Trophoblast cell (in vitro differentiated cells and primary cell): ENCODE measurements around the gene BCAT1.
A peak's percentile ranks its signal among the peaks of the same experiment; 100 is the strongest.

Experiments used
- DNase-seq, 2 donors: peaks; one replicate each; pipeline ENCODE4 v3.0.0-alpha.2; 2016
- H2AFZ ChIP-seq: 2 replicates; pipeline ENCODE4 v1.6.1; 2013; ENCODE audit warnings: low read length, moderate library complexity, mild to moderate bottlenecking; ENCODE audit not compliant: insufficient read depth, poor library complexity
- H2AK5ac ChIP-seq: 2 replicates; pipeline ENCODE4 v1.6.1; 2013; ENCODE audit warnings: mild to moderate bottlenecking, low read length
- H2BK120ac ChIP-seq: 2 replicates; pipeline ENCODE4 v1.6.1; 2013; ENCODE audit warnings: low read length, mild to moderate bottlenecking, moderate library complexity; ENCODE audit not compliant: insufficient read depth, poor library complexity
- H2BK12ac ChIP-seq: 2 replicates; pipeline ENCODE4 v1.6.1; 2013; ENCODE audit warnings: mild to moderate bottlenecking, low read length, moderate library complexity
- H2BK5ac ChIP-seq: 2 replicates; pipeline ENCODE4 v1.6.1; 2013; ENCODE audit warnings: low read length, low read depth, moderate library complexity, mild to moderate bottlenecking; ENCODE audit not compliant: poor library complexity
- H3K14ac ChIP-seq: 2 replicates; pipeline ENCODE4 v1.6.1; 2013; ENCODE audit warnings: mild to moderate bottlenecking, low read length
- H3K18ac ChIP-seq: 2 replicates; pipeline ENCODE4 v1.6.1; 2013; ENCODE audit warnings: mild to moderate bottlenecking, low read length
- H3K23ac ChIP-seq: 2 replicates; pipeline ENCODE4 v1.6.1; 2013; ENCODE audit warnings: low read length
- H3K27ac ChIP-seq: 2 replicates; pipeline ENCODE4 v1.5.1; 2013; ENCODE audit warnings: low read depth, mild to moderate bottlenecking, inconsistent platforms, low read length, moderate library complexity
- H3K27me3 ChIP-seq: 2 replicates; pipeline ENCODE4 v1.6.1; 2013; ENCODE audit warnings: inconsistent platforms, mild to moderate bottlenecking, low read length, moderate library complexity; ENCODE audit not compliant: insufficient read depth
- H3K36me3 ChIP-seq, 2 experiments: 1 replicate in 1 of 2; 2 replicates in 1 of 2; pipeline ENCODE4 v1.6.1; 2013; ENCODE audit warnings: low read length in 2 of 2, mild to moderate bottlenecking in 2 of 2, moderate library complexity in 1 of 2; ENCODE audit not compliant: insufficient read depth in 2 of 2, control insufficient read depth in 1 of 2
- H3K4ac ChIP-seq: 2 replicates; pipeline ENCODE4 v1.6.1; 2013; ENCODE audit warnings: low read depth, mild to moderate bottlenecking, low read length, moderate library complexity
- H3K4me1 ChIP-seq, 2 experiments: 1 replicate in 1 of 2; 2 replicates in 1 of 2; pipeline ENCODE4 v1.6.1; 2013; ENCODE audit warnings: low read length in 2 of 2, mild to moderate bottlenecking in 2 of 2, moderate library complexity in 1 of 2; ENCODE audit not compliant: insufficient read depth in 2 of 2, control insufficient read depth in 1 of 2
- H3K4me2 ChIP-seq: 2 replicates; pipeline ENCODE4 v1.6.1; 2013; ENCODE audit warnings: inconsistent platforms, mild to moderate bottlenecking, low read length, moderate library complexity
- H3K4me3 ChIP-seq: 2 replicates; pipeline ENCODE4 v1.5.1; 2013; ENCODE audit warnings: mild to moderate bottlenecking, low read depth, low read length, inconsistent platforms
- H3K79me1 ChIP-seq: one replicate; pipeline ENCODE4 v1.6.1; 2013; ENCODE audit warnings: low read length
- H3K79me2 ChIP-seq: 2 replicates; pipeline ENCODE4 v1.6.1; 2013; ENCODE audit warnings: low read length, mild to moderate bottlenecking; ENCODE audit not compliant: control insufficient read depth, insufficient read depth, poor library complexity
- H3K9ac ChIP-seq: 2 replicates; pipeline ENCODE4 v1.6.1; 2013; ENCODE audit warnings: mild to moderate bottlenecking, low read length
- H3K9me3 ChIP-seq: 2 replicates; pipeline ENCODE4 v1.6.1; 2013; ENCODE audit warnings: low read depth, mild to moderate bottlenecking, control low read depth, inconsistent platforms, low read length; ENCODE audit not compliant: insufficient read depth
- H4K12ac ChIP-seq: 2 replicates; pipeline ENCODE4 v1.6.1; 2013; ENCODE audit warnings: low read depth, mild to moderate bottlenecking, low read length, moderate library complexity
- H4K8ac ChIP-seq: 2 replicates; pipeline ENCODE4 v1.6.1; 2013; ENCODE audit warnings: low read depth, mild to moderate bottlenecking, low read length, moderate library complexity
- H4K91ac ChIP-seq: one replicate; pipeline ENCODE4 v1.6.1; 2013; ENCODE audit warnings: low read depth, mild to moderate bottlenecking, low read length, moderate library complexity
- WGBS: extraction: QIAGEN DNeasy Blood & Tissue Kit; methylation state at CpG from one replicate; pipeline ENCODE4 v1.1.7; 2013; ENCODE audit warnings: missing lambda C conversion rate; ENCODE audit not compliant: insufficient read length, insufficient coverage; ENCODE audit errors: extremely low coverage; 5-methylcytosine and 5-hydroxymethylcytosine counted together

The BCAT1 gene

DNA sequence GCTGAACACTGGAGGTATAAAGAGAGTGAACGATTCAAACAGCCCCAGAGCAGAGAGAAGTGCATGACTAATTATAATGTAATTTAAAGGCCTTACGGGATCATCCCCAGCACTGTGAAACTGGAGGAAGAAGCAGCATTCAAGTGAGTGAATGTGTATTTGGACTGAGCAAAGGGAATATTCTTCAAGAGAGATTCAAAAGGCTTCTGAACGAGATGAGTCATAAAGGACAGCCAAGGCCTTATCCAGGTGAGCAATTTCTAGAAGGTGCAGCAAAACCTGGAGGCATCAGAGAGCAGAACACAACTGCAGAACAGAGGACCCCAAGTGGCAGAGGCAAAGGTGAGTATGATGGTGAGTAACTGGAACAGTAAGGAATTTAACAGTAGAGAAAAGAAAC is 127.2 kb downstream of the BCAT1 start:
- no peak overlapping the region for H3K14ac ChIP-seq
- no peak overlapping the region for H4K91ac ChIP-seq
- WGBS = no CpG with 5 or more reads among the region's 3 CpGs
- no peak overlapping the region for H3K23ac ChIP-seq
- no peak overlapping the region for H3K4me2 ChIP-seq
- H4K8ac ChIP-seq = no peak overlapping the region
- H3K27me3 ChIP-seq = no peaks in the 10 kb centered on the region
- H3K36me3 ChIP-seq = peaks cover 8 to 10% of the 10 kb centered on the region in 2 experiments
- H2BK5ac ChIP-seq = no peak overlapping the region
- H3K79me1 ChIP-seq = no peaks in the 10 kb centered on the region
- H3K27ac ChIP-seq = no peak overlapping the region
- no peak overlapping the region for H3K9ac ChIP-seq
- peak in 1 of 2 donors; percentile 34 for DNase-seq
- no peaks in the 10 kb centered on the region for H3K79me2 ChIP-seq
- no peak overlapping the region for H2BK12ac ChIP-seq
- H3K9me3 ChIP-seq = no peaks in the 10 kb centered on the region
- H2AFZ ChIP-seq = no peak overlapping the region
- no peak overlapping the region for H3K4ac ChIP-seq
- H3K18ac ChIP-seq = no peak overlapping the region
- H2AK5ac ChIP-seq = no peak overlapping the region
- no peak overlapping the region for H3K4me3 ChIP-seq
- H2BK120ac ChIP-seq = no peak overlapping the region
- H3K4me1 ChIP-seq = no peaks in the 10 kb centered on the region
- no peak overlapping the region for H4K12ac ChIP-seq

DNA sequence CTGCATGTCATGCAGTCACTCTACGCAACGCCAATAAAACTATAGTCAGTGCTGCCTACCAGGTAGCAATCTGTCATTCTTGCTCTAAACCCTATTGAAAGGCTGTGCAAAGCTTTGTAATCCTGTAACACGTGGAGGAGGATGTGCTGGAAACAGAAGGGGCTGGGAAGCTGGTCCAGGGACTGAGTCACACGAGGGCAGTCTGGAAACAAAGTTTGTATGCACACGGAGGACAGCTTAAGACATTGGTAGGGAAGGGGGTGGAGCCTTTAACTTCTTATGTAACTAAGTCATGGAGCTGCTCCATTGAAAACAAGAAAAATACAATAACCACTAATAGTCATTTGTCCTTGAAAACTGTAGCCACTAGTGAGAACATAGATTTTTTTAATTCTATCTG is 128.0 kb downstream of the BCAT1 start:
- no peak overlapping the region for H3K9ac ChIP-seq
- WGBS = no CpG with 5 or more reads among the region's 5 CpGs
- no peaks in the 10 kb centered on the region for H3K79me2 ChIP-seq
- H3K18ac ChIP-seq = no peak overlapping the region
- no peak overlapping the region for H3K4me3 ChIP-seq
- H4K8ac ChIP-seq = no peak overlapping the region
- H3K36me3 ChIP-seq = peaks cover 7 to 10% of the 10 kb centered on the region in 2 experiments
- H3K9me3 ChIP-seq = no peaks in the 10 kb centered on the region
- H3K23ac ChIP-seq = no peak overlapping the region
- DNase-seq = no peak
- H3K27ac ChIP-seq = no peak overlapping the region
- H2AFZ ChIP-seq = no peak overlapping the region
- H4K91ac ChIP-seq = no peak overlapping the region
- no peak overlapping the region for H3K14ac ChIP-seq
- H2BK120ac ChIP-seq = no peak overlapping the region
- H4K12ac ChIP-seq = no peak overlapping the region
- H2AK5ac ChIP-seq = no peak overlapping the region
- H3K4me2 ChIP-seq = no peak overlapping the region
- no peak overlapping the region for H2BK12ac ChIP-seq
- no peaks in the 10 kb centered on the region for H3K27me3 ChIP-seq
- no peaks in the 10 kb centered on the region for H3K79me1 ChIP-seq
- no peak overlapping the region for H2BK5ac ChIP-seq
- no peak overlapping the region for H3K4ac ChIP-seq
- H3K4me1 ChIP-seq = no peaks in the 10 kb centered on the region

- Histone ChIP-seq H3K79me1 (no peaks in the 10 kb centered on the region), H3K27me3 (no peaks in the 10 kb centered on the region), H3K23ac (no peak overlapping the region), H3K4me1 (no peaks in the 10 kb centered on the region), H2BK12ac (no peak overlapping the region), H3K4me2 (no peak overlapping the region), H3K14ac (no peak overlapping the region), H4K8ac (no peak overlapping the region), H2BK120ac (no peak overlapping the region), H3K18ac (no peak overlapping the region), H3K9me3 (no peaks in the 10 kb centered on the region), H3K27ac (no peak overlapping the region), H4K12ac (no peak overlapping the region), H4K91ac (no peak overlapping the region), H3K36me3 (peaks cover 5 to 9% of the 10 kb centered on the region in 2 experiments), H3K4ac (no peak overlapping the region), H3K9ac (no peak overlapping the region), H3K4me3 (no peak overlapping the region), H2AFZ (no peak overlapping the region), H3K79me2 (no peaks in the 10 kb centered on the region), H2BK5ac (no peak overlapping the region), H2AK5ac (no peak overlapping the region)
- no peak for DNase-seq
- no CpG with 5 or more reads among the region's 1 CpG for WGBS
These were observed 130.6 kb downstream of the BCAT1 start for GRCh38 chr12:24818351-24818750.

GRCh38 chr12:24815114-24815423 is 133.8 kb downstream of the BCAT1 start:
- no peak overlapping the region for H3K4me2 ChIP-seq
- H3K27ac ChIP-seq = no peak overlapping the region
- DNase-seq = no peak
- no peak overlapping the region for H2AFZ ChIP-seq
- WGBS = no CpG with 5 or more reads among the region's 1 CpG
- no peaks in the 10 kb centered on the region for H3K79me2 ChIP-seq
- no peak overlapping the region for H3K9ac ChIP-seq
- peaks cover 2 to 7% of the 10 kb centered on the region in 2 experiments for H3K36me3 ChIP-seq
- H3K14ac ChIP-seq = no peak overlapping the region
- no peak overlapping the region for H4K8ac ChIP-seq
- no peaks in the 10 kb centered on the region for H3K4me1 ChIP-seq
- H3K27me3 ChIP-seq = no peaks in the 10 kb centered on the region
- H3K23ac ChIP-seq = no peak overlapping the region
- no peak overlapping the region for H4K12ac ChIP-seq
- H2BK5ac ChIP-seq = no peak overlapping the region
- no peaks in the 10 kb centered on the region for H3K79me1 ChIP-seq
- no peak overlapping the region for H2BK120ac ChIP-seq
- H3K4ac ChIP-seq = no peak overlapping the region
- no peaks in the 10 kb centered on the region for H3K9me3 ChIP-seq
- no peak overlapping the region for H3K18ac ChIP-seq
- H4K91ac ChIP-seq = no peak overlapping the region
- no peak overlapping the region for H3K4me3 ChIP-seq
- H2AK5ac ChIP-seq = no peak overlapping the region
- H2BK12ac ChIP-seq = no peak overlapping the region
